ENCODE measurements around the gene PKP1.
"Not testable (repeated sequence)": the region's sequence is repeated elsewhere in the genome, so short reads cannot be mapped to it uniquely, and the experiment has no call there.

PKP1 gene

GRCh38 chr1:201282931-201283829 is at the start of gene PKP1:
TSS of gene PKP1 (plus strand) at chr1:201283506. CDS start at chr1:201283703, 197 bp downstream.
- peak; percentile 15 for DNase-seq

- DNase-seq = not testable (repeated sequence)
These were observed 43.7 kb upstream of the PKP1 start for GRCh38 chr1:201239646-201240045.

GRCh38 chr1:201240171-201240570 is 43.1 kb upstream of the PKP1 start:
- no peak for DNase-seq

GRCh38 chr1:201241736-201242135 is 41.6 kb upstream of the PKP1 start:
- no peak for DNase-seq

- DNase-seq = no peak
These were observed 38.2 kb upstream of the PKP1 start for GRCh38 chr1:201245082-201245481.

- DNase-seq = no peak
These were observed 34.4 kb upstream of the PKP1 start for GRCh38 chr1:201248721-201249559.

GRCh38 chr1:201250326-201251011 is 32.8 kb upstream of the PKP1 start:
- no peak for DNase-seq

GRCh38 chr1:201251411-201251810 is 31.9 kb upstream of the PKP1 start:
- no peak for DNase-seq

- no peak for DNase-seq
These were observed 31.4 kb upstream of the PKP1 start for GRCh38 chr1:201251851-201252430.

- DNase-seq = no peak
These were observed 30.3 kb upstream of the PKP1 start for GRCh38 chr1:201252944-201253371.

- DNase-seq = no peak
These were observed 29.9 kb upstream of the PKP1 start for GRCh38 chr1:201253411-201253810.

- no peak for DNase-seq
These were observed 29.2 kb upstream of the PKP1 start for GRCh38 chr1:201253906-201254624.

GRCh38 chr1:201254625-201255478 is 28.5 kb upstream of the PKP1 start:
- DNase-seq = peak; percentile 76

- no peak for DNase-seq
These were observed 27.6 kb upstream of the PKP1 start for GRCh38 chr1:201255479-201256362.

GRCh38 chr1:201258132-201258531 is 25.2 kb upstream of the PKP1 start:
- not testable (repeated sequence) for DNase-seq

GRCh38 chr1:201258763-201259230 is 24.5 kb upstream of the PKP1 start:
- no peak for DNase-seq

- DNase-seq = no peak
These were observed 23.6 kb upstream of the PKP1 start for GRCh38 chr1:201259476-201260235.

GRCh38 chr1:201260236-201260590 is 23.1 kb upstream of the PKP1 start:
- no peak for DNase-seq

GRCh38 chr1:201260648-201261311 is 22.5 kb upstream of the PKP1 start:
- DNase-seq = no peak
